GM18511 (cell line): Measurements from ENCODE around the gene DPEP1.
"Not testable (repeated sequence)": the region's sequence is repeated elsewhere in the genome, so short reads cannot be mapped to it uniquely, and the experiment has no call there.

Source experiments
- ATAC-seq: cut with Tn5 transposase; IDR thresholded peaks from one replicate; pipeline ENCODE4 v1.9.1; 2021; ENCODE audit warnings: mild to moderate bottlenecking, moderate library complexity; ENCODE audit not compliant: unreplicated experiment

The DPEP1 gene

DNA sequence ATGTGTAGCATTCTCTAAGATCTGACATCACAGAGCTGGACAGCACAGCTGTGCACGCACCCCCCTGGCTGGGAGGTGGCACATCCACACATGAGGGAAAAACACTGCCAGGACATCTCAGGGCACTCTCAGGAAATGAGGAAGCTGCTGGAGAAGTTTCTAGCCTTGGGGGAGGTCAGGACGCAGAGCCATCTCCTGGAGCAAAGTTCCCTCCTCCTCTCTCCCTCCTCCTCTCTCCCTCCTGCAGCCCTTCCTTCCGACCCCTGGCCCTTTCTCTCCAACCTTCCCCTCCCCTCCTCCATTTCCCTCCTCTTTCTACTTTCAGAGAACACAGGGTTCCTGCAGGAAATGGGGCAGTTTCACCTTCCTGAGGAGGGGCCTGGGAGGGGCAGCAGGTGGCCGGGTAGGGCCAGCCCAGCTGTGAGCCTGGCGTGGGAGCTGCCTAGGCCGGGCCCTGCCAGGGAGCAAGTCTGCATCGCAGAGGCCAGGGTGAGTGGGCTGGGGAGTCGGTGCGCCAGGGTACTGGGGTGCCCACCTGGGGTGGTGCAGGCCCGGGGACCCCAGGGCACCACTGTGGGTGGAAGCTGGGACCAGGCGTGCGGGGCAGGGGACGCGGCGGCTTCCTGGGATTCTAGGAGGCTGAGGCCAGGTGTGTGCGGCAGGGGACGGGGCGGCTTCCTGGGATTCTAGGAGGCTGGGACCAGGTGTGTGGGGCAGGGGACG lies at the start of gene DPEP1:
TSS of gene DPEP1 (plus strand) at position 412 of the 723 bp plus-strand sequence. CDS start 16,769 bp downstream, outside the sequence.
- ATAC-seq, result no peak

GRCh38 chr16:89564476-89565255 lies 48.8 kb upstream of the DPEP1 start:
- no peak for ATAC-seq

DNA sequence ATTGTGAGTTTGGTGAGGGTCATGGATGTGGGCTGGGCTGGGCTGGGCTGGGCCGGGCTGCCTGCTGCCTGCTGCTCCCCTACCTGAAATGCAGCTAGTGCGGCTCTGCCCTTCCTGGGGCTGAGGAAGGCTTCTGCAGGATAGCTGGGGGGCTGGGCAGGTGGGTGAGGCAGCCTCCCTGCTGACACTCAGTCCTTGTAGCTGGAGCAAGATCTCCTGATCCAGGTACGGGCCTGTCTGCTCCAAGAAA lies 48.3 kb upstream of the DPEP1 start:
- ATAC-seq, result no peak

- no peak for ATAC-seq
Measured at GRCh38 chr16:89565506-89566372, 47.7 kb upstream of the DPEP1 start.

DNA sequence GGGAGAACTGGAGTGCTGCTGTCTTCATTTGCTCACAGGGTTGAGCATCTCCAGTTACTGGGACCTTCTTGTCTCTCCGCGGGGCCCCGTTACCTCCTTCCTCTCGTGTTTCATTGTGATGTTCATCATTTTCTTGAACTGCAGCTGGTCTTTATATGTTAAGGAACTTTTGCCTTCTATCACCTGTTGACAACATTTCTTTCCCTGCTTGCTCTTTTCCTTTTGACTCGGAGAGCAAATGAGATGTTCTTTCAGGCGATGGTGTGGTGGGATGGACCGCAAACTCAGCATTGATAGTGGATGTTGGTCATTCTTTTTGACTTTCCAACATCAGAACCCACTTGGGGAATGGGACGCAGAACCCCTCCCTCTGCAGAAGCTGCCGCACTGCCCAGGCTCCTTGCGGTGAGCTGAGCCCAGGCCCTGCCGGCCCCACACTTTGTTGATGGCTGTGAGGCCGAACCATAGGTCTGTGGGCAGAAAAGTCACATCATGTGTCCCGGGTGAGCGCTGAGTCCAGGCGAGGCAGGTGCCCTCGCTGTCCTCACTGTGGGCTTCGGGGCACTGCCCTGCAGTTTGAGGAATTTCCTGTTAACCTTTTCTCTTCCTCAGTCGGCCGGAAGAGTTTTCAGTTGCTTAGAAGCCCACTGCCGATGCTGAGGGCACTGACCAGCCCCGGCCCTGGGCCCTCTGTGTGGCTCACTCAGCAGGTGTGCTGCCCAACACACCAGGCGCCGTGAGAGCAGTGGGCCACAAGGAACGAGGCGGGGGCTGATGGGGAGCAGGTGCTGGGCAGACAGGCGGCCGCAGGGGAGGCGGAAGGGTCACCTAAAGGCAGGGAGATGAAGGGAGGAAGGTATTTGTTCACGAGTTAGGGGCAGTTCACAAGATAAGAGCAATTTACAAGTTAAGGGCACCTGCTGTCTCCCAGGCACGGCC lies 45.5 kb upstream of the DPEP1 start:
- no peak for ATAC-seq

GRCh38 chr16:89569506-89570341 lies 43.7 kb upstream of the DPEP1 start:
- ATAC-seq, result no peak

DNA sequence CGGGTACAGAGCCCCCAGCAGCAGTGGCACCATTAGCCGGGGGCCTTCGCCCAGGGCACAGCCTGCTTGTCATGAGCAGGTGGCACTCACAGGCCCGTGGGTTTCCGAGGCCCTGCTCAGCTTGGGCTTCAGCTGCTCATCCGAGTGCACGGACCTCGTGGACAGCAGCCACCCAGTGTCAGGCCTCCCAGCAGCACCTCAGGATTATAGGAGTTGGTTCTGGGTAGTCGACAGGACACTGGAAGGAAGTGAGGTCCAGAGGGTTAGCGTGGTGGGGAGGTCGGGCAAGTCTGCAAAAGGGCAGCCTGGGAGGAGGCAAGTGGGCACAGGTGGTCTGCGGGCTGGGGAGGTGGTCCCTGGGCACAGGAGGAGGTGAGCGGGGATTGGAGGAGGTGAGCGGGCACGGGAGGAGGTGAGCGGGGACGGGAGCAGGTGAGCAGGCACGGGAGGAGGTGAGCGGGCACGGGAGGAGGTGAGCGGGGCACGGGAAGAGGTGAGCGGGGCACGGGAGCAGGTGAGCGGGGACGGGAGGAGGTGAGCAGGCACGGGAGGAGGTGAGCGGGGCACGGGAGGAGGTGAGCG lies 43.0 kb upstream of the DPEP1 start:
- ATAC-seq, result no peak

GRCh38 chr16:89570983-89571598 lies 42.4 kb upstream of the DPEP1 start:
- not testable (repeated sequence) for ATAC-seq

GRCh38 chr16:89571636-89572035 lies 41.8 kb upstream of the DPEP1 start:
- ATAC-seq, result no peak

DNA sequence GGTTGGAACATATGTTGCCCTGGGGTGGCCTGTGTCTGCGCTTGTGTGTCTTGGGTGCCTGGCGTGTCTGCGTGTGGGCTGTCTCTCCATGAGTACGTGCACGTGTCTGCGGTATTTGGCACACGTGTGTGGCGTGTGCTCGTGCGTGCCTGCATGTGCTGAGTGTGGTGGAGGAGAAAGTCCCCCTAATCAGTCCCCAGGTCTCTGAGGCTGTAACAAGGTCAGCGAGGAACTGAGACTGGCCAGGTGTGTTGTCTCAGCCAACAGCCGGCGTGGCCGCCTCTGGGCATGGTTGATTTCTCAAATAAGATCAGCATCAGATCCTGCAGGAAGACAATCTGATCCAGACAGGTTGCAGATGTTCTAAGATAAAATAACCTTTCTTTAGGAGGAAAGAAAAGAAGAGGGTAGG lies 41.4 kb upstream of the DPEP1 start:
- no peak for ATAC-seq

DNA sequence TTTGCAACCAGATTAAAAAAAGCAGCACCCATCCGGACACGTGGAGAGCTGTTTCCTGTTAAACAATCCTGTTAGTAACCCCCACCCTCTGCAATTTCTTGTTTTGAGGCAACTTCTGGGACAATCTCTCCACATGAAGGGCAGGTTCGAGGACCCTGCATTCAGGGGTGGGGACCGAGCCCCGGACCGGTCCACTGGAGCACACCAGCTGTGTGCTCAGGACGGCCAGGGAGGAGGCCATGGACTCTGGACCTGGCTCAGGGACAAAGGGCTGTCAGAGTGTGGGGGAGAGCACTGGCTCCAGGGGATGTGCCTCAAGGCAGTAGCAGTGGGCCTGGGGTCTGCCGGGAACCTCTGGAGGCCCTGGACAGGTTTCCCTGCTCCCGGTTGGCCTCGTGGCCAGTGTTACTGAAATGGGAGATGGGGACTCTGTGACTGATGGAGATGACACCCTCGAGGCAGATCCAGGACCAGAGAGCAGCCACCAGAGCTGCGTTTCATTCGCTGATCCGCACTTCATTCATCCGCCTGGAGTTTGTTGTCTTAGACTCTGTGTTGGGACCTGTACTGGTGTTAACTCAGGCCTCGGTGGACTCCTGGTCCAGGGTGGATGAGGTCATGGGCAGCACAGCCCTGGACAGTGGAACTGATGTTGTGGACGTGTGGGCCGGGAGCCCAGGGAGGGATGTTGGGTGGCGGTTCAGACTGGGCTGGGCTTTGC lies 40.8 kb upstream of the DPEP1 start:
- no peak for ATAC-seq

DNA sequence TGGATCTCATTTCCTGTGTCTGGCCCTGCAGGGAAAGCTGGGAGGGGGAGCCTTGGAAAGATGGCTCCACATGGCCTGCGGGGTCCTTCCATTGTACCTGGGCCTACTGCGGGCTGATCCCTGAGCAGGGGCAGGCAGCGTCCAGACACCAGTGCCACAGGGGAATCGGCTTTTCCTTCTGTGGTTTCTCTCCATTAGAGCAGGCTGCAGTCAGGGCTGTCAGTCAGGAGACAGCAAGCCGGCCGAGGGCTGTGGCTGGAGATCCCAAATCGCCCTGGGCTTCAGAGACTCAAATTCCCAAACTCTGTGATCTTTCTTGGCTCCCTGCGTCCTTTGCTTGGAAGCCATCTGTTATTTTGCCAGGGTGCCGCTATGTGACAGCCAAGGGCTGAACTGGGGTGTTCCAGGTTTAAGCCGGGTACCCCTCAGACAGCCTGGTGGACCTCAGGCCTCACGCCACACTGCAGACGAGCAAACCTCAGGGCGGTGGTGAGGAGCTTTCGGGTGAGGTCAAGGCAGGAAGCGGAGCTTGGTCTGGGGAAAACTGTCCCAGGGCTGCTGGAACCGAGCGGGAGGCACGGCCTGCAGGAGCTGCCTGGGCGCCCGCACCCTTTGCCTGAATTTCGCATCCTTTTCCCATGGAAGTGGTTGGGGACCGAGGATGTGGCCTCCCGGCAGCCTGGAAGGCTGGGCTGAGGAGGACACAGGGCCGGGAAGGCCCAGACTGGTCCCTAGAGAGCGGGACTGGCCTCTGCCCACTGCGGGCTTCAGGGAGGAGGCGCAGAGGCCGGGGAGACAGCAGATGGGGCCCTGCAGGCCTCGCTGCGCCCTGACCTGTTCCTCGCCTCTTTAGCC lies 39.4 kb upstream of the DPEP1 start:
- ATAC-seq, result no peak

DNA sequence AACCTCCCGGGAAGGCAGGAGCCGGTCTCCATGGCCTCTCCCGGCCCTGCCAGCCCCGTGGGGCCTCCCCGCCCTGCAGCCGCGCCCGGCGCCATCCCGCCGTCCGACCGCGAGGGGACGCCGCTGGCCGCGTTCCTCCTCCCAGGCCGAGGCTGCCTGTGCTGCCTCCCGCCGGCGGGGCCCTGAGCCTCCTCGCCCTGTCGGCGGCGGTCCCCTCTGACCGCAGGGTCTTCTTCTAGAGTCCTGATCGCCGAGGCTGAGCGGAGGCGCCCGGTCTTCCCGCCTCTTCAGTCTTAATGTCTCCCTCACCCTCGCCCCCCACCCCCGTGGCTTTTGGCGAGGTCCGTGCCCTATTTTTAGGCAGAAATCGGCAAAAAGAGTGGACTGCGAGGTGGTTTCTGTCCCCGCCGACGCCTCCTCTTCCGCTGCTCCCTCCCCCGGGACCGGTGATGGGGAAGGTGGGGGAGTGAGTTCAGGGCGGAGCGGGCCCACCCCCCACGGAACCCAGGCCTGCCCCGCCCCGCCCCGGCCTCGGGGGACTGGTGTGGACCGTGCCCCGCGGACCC lies 38.7 kb upstream of the DPEP1 start:
- no peak for ATAC-seq

GRCh38 chr16:89575247-89576152 lies 37.9 kb upstream of the DPEP1 start, which contains the start of gene CPNE7:
TSS of gene CPNE7 (plus strand) at chr16:89575758. CDS start at chr16:89575898, 140 bp downstream.
- ATAC-seq, result no peak

DNA sequence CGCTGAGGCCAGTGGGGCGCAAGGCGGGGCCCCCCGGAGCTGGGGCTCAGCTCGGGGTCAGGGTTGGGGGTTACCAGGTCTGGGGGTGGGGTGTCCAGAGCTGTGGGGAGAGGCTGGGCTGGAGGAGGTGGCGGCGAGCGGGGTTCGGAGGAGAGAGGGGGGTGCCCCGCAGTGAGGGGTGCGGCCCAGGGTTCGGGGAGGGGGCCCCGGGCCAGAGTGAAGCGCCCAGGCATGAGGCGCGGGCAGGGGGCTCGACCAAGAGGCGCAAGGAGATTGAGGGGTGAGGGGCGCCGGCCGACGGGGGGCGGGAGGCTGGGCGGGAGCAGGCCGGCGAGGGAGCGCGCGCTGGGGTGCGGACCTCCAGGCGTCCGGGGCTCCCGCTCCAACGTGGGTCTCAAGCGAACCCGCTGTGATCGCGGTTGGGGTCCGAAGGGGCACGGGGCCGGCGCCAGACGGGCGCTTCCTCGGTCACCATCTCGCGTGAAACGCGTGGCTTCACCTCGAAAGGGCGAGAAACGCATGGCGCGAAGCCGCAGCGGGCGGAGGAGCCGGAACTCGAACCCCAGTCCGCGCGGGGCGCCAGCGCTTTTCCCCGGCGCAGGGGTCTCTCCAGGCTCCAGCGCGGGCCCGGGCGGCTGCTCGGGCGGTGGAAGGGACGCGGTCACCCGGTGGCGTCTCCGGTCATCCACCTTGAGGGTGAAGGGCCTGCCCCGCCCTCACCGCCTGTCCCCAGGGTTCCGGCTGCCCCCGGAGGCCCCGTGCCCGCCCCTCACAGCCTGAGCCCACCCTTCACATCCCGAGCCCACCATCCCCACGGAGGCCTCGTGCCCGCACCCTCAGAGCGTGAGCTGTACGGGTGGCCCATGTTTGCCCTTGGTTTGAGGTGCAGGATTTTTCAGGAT lies 37.0 kb upstream of the DPEP1 start:
- ATAC-seq, result no peak
